Stimulated activated CD4-positive, alpha-beta T cell treated with anti-CD3 and anti-CD28 coated beads, Interleukin-4, amount 100 ng/mL, for 4 hours (primary cell): ENCODE measurements around the gene DBR1.

Source experiments
- DNase-seq, 2 experiments: peaks; one replicate each; pipeline ENCODE4 v3.0.0-alpha.2; 2020

Gene DBR1

GRCh38 chr3:138118612-138119422, 55.9 kb downstream of the DBR1 start:
- DNase-seq: peak; percentile 44 to 52

DNA sequence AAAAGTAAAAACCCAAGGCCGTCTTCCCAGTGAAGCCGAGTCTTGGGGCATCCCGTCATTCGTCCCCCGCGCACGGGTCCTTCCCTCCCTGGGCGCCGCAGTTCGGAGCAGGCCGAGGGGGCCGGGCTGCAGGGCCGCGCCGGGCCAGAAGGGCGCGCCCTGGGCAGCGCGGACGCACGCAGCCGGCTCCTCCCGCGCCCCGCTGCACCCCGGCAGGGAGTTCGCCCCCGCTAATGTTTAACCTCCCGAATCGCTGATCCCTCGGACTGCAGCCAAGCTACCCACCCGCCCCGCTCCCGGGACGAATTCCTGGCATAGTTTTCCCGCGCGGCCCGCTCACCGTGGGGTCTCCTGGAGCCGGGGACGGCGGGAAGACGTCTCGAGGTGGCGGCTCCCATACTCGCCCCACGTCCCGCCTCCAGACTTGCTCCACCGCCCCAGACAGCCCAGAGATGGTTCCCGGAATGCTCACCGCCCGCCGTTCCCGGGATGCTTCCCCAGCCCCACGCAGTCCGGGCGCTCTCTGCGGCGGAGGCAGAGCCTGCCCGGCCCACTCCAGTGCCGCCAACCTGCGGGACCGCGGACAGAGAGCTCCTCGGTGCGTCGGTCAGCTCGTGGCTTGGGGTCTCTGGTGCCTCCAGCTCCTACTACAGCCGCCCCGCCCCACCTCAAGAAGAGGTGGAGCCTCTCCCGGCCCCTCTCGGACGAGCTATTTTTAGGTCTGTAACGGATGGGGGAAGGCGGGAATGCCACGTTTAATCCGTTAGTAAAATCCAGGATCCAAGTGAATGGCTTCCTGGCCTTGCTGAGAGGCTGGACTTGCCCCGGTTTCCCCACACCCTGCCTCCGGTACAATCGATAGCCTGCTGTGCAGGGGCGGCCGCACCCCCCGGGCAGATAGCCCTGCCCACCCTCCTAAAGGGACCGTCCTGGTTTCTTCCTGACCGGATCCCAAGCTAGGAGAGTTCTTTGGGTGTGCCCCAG, 59.4 kb downstream of the DBR1 start, which contains the start of gene DZIP1L:
DZIP1L (minus strand) TSS at position 621 of the 984 bp plus-strand sequence. CDS start 11,637 bp downstream, outside the sequence.
- peak in 1 of 2 experiments; percentile 33 for DNase-seq

- no peak for DNase-seq
Observed at GRCh38 chr3:138114431-138114918, 60.2 kb downstream of the DBR1 start.

DNA sequence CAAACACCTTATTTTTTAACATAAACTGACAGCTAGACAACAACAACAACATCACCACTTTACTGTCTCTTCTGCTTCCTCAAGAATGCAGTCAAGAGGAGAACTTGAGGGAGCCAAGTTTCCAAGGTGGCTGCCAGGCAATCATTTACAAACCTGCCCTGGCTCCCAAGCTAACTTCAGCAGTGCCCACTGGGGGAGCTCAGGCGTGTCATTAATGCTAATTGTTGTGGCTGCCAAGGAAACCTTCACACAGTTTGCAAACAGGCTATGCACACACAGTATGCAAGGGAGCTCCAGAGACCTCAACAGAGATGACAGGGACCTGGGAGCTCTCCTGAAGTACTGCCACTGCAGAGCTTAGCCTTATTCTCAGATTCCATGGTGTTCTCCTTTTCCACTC, 61.4 kb downstream of the DBR1 start:
- DNase-seq: no peak

DNA sequence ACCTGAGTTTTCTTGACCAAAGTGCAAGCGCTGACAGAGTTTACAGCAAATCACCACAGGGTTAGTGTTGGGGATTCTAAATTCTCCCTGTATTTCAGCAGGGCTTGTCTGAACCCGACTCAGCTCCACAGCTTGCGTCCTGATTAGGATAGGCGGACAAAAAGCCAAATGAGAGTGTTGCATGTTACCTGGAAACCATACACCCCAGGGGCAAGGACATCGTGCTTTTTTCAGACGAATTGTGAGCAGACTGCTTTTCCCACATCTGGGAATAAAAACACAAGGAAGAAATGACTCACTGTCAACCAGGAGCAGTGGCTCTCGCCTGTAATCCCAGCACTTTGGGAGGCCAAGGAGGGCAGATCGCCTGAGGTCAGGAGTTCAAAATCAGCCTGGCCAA, 62.4 kb downstream of the DBR1 start:
- no peak for DNase-seq
